ENCODE results near the gene TWIST1.

TWIST1 gene

GRCh38 chr7:19117091-19117869 lies at the start of gene TWIST1:
TSS of gene TWIST1 (minus strand) at chr7:19117636. CDS start at chr7:19117321, 315 bp downstream.
- no peak for DNase-seq

GRCh38 chr7:19161671-19162070 lies 44.2 kb upstream of the TWIST1 start:
- no peak for DNase-seq

GRCh38 chr7:19146699-19147098 lies 29.3 kb upstream of the TWIST1 start:
- no peak for DNase-seq

GRCh38 chr7:19145434-19146115 lies 28.1 kb upstream of the TWIST1 start:
- no peak for DNase-seq

DNA sequence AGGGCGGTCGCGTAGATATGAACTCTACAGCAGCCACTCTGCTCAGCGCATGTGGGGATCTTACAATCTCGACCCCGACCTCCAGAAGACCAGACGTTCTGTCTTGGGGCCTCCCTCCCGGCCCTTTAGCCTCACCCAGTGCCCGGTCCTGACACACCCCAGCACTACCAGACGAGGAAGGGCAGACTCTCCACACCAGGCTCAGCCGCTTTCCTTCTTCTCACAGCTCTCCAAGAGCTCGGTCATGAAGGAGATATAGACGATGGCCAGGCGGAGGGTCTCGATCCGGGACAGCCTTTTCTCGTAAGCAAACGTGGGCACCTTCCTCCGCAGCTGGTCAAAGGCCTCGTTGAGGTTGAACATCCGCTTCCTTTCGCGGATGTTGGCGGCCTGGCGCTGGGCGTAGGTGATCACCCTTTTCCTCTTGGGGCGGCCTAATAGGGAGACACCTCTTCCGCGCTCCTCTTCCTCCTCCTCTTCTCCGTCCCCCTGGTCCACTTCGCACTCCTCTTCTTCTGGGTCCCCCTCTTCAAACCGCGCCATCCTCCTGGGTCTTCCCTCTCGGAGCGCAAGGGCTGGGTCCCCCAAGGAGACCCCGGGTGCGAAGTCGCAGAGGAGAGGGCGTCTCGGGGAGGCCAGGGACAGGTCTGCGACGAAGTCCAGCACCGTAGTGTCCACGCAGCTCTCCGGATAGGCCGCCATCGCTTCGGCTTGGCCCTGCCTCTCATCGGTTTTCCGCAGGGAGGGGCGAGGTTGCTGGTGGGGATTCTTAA lies 27.4 kb upstream of the TWIST1 start, which contains the start of gene FERD3L:
TSS of gene FERD3L (minus strand) at position 761 of the 773 bp plus-strand sequence. CDS start at position 702, 59 bp downstream.
- no peak for DNase-seq

- no peak for DNase-seq
Observed at GRCh38 chr7:19143881-19144574, 26.6 kb upstream of the TWIST1 start.

- DNase-seq, result no peak
Observed at GRCh38 chr7:19139706-19140327, 22.4 kb upstream of the TWIST1 start.

- DNase-seq, result no peak
Observed at GRCh38 chr7:19133886-19134285, 16.4 kb upstream of the TWIST1 start.

DNA sequence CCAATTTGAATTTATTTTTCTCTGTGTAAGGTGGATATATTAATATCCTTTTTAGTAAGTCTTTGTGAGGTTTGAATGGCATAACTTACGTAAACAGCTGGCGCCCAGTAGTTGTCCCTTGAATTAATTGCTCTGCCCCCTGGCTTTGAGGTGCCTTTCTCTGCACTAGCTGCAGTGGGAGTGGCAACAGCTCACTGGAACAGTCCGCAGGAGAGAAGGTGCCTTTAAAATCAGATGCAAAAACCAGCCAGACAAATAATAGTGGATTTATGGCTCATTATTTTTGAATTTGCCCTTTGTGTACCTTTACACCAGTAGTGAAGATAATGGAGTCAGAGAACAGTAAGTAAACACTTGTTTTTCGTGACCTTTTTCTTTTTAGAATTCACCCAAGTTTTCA lies 16.0 kb upstream of the TWIST1 start:
- DNase-seq, result no peak

GRCh38 chr7:19128856-19129255 lies 11.4 kb upstream of the TWIST1 start:
- DNase-seq, result no peak

GRCh38 chr7:19121977-19122588 lies 4.6 kb upstream of the TWIST1 start:
- no peak for DNase-seq

DNA sequence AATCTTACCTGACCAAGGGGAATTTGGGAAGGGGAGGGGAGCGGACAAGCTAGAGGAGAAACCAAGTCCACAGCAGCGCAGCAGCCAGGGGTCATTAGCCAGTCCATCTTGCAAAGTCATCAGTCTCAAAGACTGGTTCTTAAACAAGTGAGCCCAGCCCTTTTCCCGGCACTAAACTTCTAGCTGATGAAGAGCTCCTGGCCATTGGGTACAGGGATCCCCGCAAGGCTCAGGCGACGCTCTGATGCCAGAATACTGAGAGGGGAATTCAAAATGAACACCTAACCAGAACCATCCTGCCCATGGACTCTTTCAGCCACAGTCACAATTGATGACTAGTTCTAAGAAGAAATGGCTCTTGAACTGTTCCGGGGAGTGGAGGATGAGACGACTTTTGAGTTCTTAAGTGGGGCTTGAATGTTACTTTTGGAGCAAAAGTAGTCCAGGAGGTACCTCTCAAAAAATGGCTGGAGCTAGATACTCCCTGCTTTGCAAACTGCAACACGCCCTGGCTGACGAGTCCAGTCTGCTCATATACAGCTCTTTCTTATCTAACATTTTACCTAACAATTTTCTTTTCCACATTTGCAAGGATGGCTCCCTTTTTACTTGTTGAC lies 2.5 kb upstream of the TWIST1 start:
- DNase-seq, result no peak

DNA sequence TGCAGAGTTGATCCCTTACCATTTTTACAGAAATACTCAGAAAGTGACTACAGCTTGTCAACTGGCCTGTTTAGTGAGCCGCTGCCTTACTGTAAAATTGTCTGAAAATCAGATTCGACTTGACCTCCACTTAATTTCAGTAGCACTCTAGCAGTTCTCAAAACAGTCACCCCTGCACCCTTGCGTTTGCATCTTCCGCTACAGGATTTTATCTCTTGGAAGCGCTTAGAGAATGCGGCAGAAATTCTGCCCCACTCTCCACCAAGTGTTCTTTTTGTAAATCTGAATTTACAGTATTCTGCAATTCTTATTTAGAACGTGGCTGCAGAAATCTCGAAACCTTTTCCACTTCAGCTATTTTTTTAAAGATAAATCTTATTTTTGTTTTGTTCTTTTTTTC lies 1.9 kb upstream of the TWIST1 start:
- no peak for DNase-seq

DNA sequence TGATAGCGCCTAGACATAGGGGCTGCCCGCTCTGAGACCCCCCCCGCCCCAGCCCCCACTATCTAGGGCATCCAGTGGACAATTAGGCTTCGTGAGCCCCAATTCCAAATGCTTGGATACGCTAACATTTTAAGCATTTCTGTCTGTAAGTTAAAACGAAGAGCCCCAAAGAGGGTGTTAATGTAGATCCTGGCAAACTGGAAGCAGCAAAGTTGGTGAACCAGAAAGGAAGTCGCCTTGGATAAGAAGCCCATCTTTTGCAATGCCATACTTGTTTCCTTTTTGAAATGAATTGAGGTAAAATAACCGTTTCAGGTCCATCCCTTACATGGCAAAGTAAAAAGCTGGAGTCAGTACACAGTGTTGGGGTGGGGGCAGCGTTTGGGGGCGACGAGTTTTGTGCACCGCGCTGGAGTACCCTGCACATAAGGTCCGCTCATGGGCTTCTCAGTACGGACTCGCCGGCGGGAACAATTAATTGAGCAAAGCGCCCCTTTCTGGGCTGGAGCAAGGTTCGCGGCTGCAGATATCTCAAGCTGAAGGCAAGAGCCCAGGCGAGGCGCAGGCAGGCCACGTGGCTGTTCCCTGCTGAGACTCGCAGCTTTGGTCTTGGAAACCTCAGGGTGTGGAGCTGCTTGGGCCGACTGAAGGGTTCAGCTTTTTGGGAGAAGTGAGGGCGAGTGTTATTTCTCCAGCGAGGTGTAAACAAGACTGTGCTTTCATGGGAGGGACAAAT lies 1.4 kb upstream of the TWIST1 start:
- DNase-seq, result no peak

- no peak for DNase-seq
Observed at GRCh38 chr7:19117870-19118608, 603 bp upstream of the TWIST1 start.

GRCh38 chr7:19116121-19117090 lies 1.0 kb downstream of the TWIST1 start:
- no peak for DNase-seq

GRCh38 chr7:19114551-19114855 lies 2.9 kb downstream of the TWIST1 start:
- DNase-seq, result no peak

GRCh38 chr7:19113855-19114550 lies 3.4 kb downstream of the TWIST1 start:
- DNase-seq, result no peak
